Measurements from ENCODE around the gene ABCC6.
"Not testable (repeated sequence)": the region's sequence is repeated elsewhere in the genome, so short reads cannot be mapped to it uniquely, and the experiment has no call there.

Gene ABCC6

GRCh38 chr16:16157166-16157565 lies 66.1 kb downstream of the ABCC6 start:
- Histone ChIP-seq H3K36me3 (ENCODE audit: control insufficient read depth in 1 of 2, insufficient read depth in 2 of 2, low read length in 2 of 2) (peaks cover 0 to 3% of the 10 kb centered on the region in 2 donors), H3K4me1 (ENCODE audit: control insufficient read depth in 1 of 2, insufficient read depth in 2 of 2, low read length in 2 of 2) (no peaks in the 10 kb centered on the region), H3K27me3 (ENCODE audit: low read depth, low read length) (no peaks in the 10 kb centered on the region), H3K27ac (ENCODE audit: low read length) (no peak overlapping the region), H3K9me3 (ENCODE audit: control insufficient read depth in 1 of 2, low read length in 2 of 2) (peaks cover 0 to 19% of the 10 kb centered on the region in 2 donors), H3K4me3 (ENCODE audit: low read depth in 1 of 2, low read length in 2 of 2) (no peak overlapping the region)

GRCh38 chr16:16155234-16155633 lies 68.1 kb downstream of the ABCC6 start:
- Histone ChIP-seq H3K27ac (ENCODE audit: low read length) (no peak overlapping the region), H3K9me3 (ENCODE audit: control insufficient read depth in 1 of 2, low read length in 2 of 2) (peaks cover 0 to 19% of the 10 kb centered on the region in 2 donors), H3K27me3 (ENCODE audit: low read depth, low read length) (no peaks in the 10 kb centered on the region), H3K4me3 (ENCODE audit: low read depth in 1 of 2, low read length in 2 of 2) (no peak overlapping the region), H3K36me3 (ENCODE audit: control insufficient read depth in 1 of 2, insufficient read depth in 2 of 2, low read length in 2 of 2) (peaks cover 0 to 3% of the 10 kb centered on the region in 2 donors), H3K4me1 (ENCODE audit: control insufficient read depth in 1 of 2, insufficient read depth in 2 of 2, low read length in 2 of 2) (peaks cover 0 to 9% of the 10 kb centered on the region in 2 donors)

GRCh38 chr16:16154281-16154951 lies 68.9 kb downstream of the ABCC6 start:
- Histone ChIP-seq H3K9me3 (ENCODE audit: control insufficient read depth in 1 of 2, low read length in 2 of 2) (peaks cover 0 to 14% of the 10 kb centered on the region in 2 donors), H3K36me3 (ENCODE audit: control insufficient read depth in 1 of 2, insufficient read depth in 2 of 2, low read length in 2 of 2) (peaks cover 0 to 2% of the 10 kb centered on the region in 2 donors), H3K4me3 (ENCODE audit: low read depth in 1 of 2, low read length in 2 of 2) (no peak overlapping the region), H3K27ac (ENCODE audit: low read length) (no peak overlapping the region), H3K4me1 (ENCODE audit: control insufficient read depth in 1 of 2, insufficient read depth in 2 of 2, low read length in 2 of 2) (peaks cover 0 to 17% of the 10 kb centered on the region in 2 donors), H3K27me3 (ENCODE audit: low read depth, low read length) (no peaks in the 10 kb centered on the region)

- H3K27me3 ChIP-seq (ENCODE audit: low read depth, low read length); H3K36me3 ChIP-seq (ENCODE audit: control insufficient read depth in 1 of 2, insufficient read depth in 2 of 2, low read length in 2 of 2); H3K9me3 ChIP-seq (ENCODE audit: control insufficient read depth in 1 of 2, low read length in 2 of 2); H3K27ac ChIP-seq (ENCODE audit: low read length); H3K4me3 ChIP-seq (ENCODE audit: low read depth in 1 of 2, low read length in 2 of 2): not testable (repeated sequence)
- H3K4me1 ChIP-seq (ENCODE audit: control insufficient read depth in 1 of 2, insufficient read depth in 2 of 2, low read length in 2 of 2) = peaks cover 0 to 27% of the 10 kb centered on the region in 2 donors
Measured at GRCh38 chr16:16153000-16153399, 70.3 kb downstream of the ABCC6 start.

GRCh38 chr16:16151315-16151714 lies 72.0 kb downstream of the ABCC6 start:
- H3K4me3 ChIP-seq (ENCODE audit: low read depth in 1 of 2, low read length in 2 of 2) = no peak overlapping the region
- peaks cover 0 to 32% of the 10 kb centered on the region in 2 donors for H3K4me1 ChIP-seq (ENCODE audit: control insufficient read depth in 1 of 2, insufficient read depth in 2 of 2, low read length in 2 of 2)
- H3K27ac ChIP-seq (ENCODE audit: low read length) = no peak overlapping the region
- H3K27me3 ChIP-seq (ENCODE audit: low read depth, low read length) = no peaks in the 10 kb centered on the region
- H3K9me3 ChIP-seq (ENCODE audit: control insufficient read depth in 1 of 2, low read length in 2 of 2) = no peaks in the 10 kb centered on the region
- no peaks in the 10 kb centered on the region for H3K36me3 ChIP-seq (ENCODE audit: control insufficient read depth in 1 of 2, insufficient read depth in 2 of 2, low read length in 2 of 2)

- Histone ChIP-seq H3K27me3 (ENCODE audit: low read depth, low read length) (no peaks in the 10 kb centered on the region), H3K36me3 (ENCODE audit: control insufficient read depth in 1 of 2, insufficient read depth in 2 of 2, low read length in 2 of 2) (no peaks in the 10 kb centered on the region), H3K4me3 (ENCODE audit: low read depth in 1 of 2, low read length in 2 of 2) (peak overlapping the region in 1 of 2 donors; percentile 31), H3K4me1 (ENCODE audit: control insufficient read depth in 1 of 2, insufficient read depth in 2 of 2, low read length in 2 of 2) (peaks cover 0 to 32% of the 10 kb centered on the region in 2 donors), H3K9me3 (ENCODE audit: control insufficient read depth in 1 of 2, low read length in 2 of 2) (no peaks in the 10 kb centered on the region), H3K27ac (ENCODE audit: low read length) (no peak overlapping the region)
Measured at GRCh38 chr16:16150878-16151152, 72.5 kb downstream of the ABCC6 start.

- Histone ChIP-seq H3K27me3 (ENCODE audit: low read depth, low read length) (no peaks in the 10 kb centered on the region), H3K27ac (ENCODE audit: low read length) (peak overlapping the region; percentile 36), H3K4me3 (ENCODE audit: low read depth in 1 of 2, low read length in 2 of 2) (peak overlapping the region in 1 of 2 donors; percentile 31), H3K4me1 (ENCODE audit: control insufficient read depth in 1 of 2, insufficient read depth in 2 of 2, low read length in 2 of 2) (peaks cover 0 to 32% of the 10 kb centered on the region in 2 donors), H3K9me3 (ENCODE audit: control insufficient read depth in 1 of 2, low read length in 2 of 2) (no peaks in the 10 kb centered on the region), H3K36me3 (ENCODE audit: control insufficient read depth in 1 of 2, insufficient read depth in 2 of 2, low read length in 2 of 2) (no peaks in the 10 kb centered on the region)
Measured at GRCh38 chr16:16150117-16150877, 73.0 kb downstream of the ABCC6 start.

- H3K27me3 ChIP-seq (ENCODE audit: low read depth, low read length) = no peaks in the 10 kb centered on the region
- H3K9me3 ChIP-seq (ENCODE audit: control insufficient read depth in 1 of 2, low read length in 2 of 2) = no peaks in the 10 kb centered on the region
- peak overlapping the region; percentile 36 for H3K27ac ChIP-seq (ENCODE audit: low read length)
- no peaks in the 10 kb centered on the region for H3K36me3 ChIP-seq (ENCODE audit: control insufficient read depth in 1 of 2, insufficient read depth in 2 of 2, low read length in 2 of 2)
- H3K4me3 ChIP-seq (ENCODE audit: low read depth in 1 of 2, low read length in 2 of 2) = no peak overlapping the region
- peaks cover 0 to 32% of the 10 kb centered on the region in 2 donors for H3K4me1 ChIP-seq (ENCODE audit: control insufficient read depth in 1 of 2, insufficient read depth in 2 of 2, low read length in 2 of 2)
Measured at GRCh38 chr16:16149710-16150116, 73.6 kb downstream of the ABCC6 start.

- H3K27ac ChIP-seq (ENCODE audit: low read length) = no peak overlapping the region
- peaks cover 0 to 32% of the 10 kb centered on the region in 2 donors for H3K4me1 ChIP-seq (ENCODE audit: control insufficient read depth in 1 of 2, insufficient read depth in 2 of 2, low read length in 2 of 2)
- H3K27me3 ChIP-seq (ENCODE audit: low read depth, low read length) = no peaks in the 10 kb centered on the region
- no peaks in the 10 kb centered on the region for H3K9me3 ChIP-seq (ENCODE audit: control insufficient read depth in 1 of 2, low read length in 2 of 2)
- H3K4me3 ChIP-seq (ENCODE audit: low read depth in 1 of 2, low read length in 2 of 2) = no peak overlapping the region
- H3K36me3 ChIP-seq (ENCODE audit: control insufficient read depth in 1 of 2, insufficient read depth in 2 of 2, low read length in 2 of 2) = no peaks in the 10 kb centered on the region
Measured at GRCh38 chr16:16148755-16149154, 74.5 kb downstream of the ABCC6 start.

- not testable (repeated sequence) for H3K27me3 ChIP-seq (ENCODE audit: low read depth, low read length); H3K4me3 ChIP-seq (ENCODE audit: low read depth in 1 of 2, low read length in 2 of 2); H3K27ac ChIP-seq (ENCODE audit: low read length); H3K36me3 ChIP-seq (ENCODE audit: control insufficient read depth in 1 of 2, insufficient read depth in 2 of 2, low read length in 2 of 2); H3K9me3 ChIP-seq (ENCODE audit: control insufficient read depth in 1 of 2, low read length in 2 of 2)
- peaks cover 0 to 32% of the 10 kb centered on the region in 2 donors for H3K4me1 ChIP-seq (ENCODE audit: control insufficient read depth in 1 of 2, insufficient read depth in 2 of 2, low read length in 2 of 2)
Measured at GRCh38 chr16:16148000-16148599, 75.2 kb downstream of the ABCC6 start.

GRCh38 chr16:16147316-16147999 lies 75.8 kb downstream of the ABCC6 start:
- Histone ChIP-seq H3K9me3 (ENCODE audit: control insufficient read depth in 1 of 2, low read length in 2 of 2) (no peaks in the 10 kb centered on the region), H3K27ac (ENCODE audit: low read length) (no peak overlapping the region), H3K36me3 (ENCODE audit: control insufficient read depth in 1 of 2, insufficient read depth in 2 of 2, low read length in 2 of 2) (peaks cover 0 to 3% of the 10 kb centered on the region in 2 donors), H3K27me3 (ENCODE audit: low read depth, low read length) (no peaks in the 10 kb centered on the region), H3K4me1 (ENCODE audit: control insufficient read depth in 1 of 2, insufficient read depth in 2 of 2, low read length in 2 of 2) (peaks cover 0 to 32% of the 10 kb centered on the region in 2 donors), H3K4me3 (ENCODE audit: low read depth in 1 of 2, low read length in 2 of 2) (no peak overlapping the region)

Measured in muscle layer of duodenum (tissue), 2 donors.